H4 (cell line): ENCODE measurements around the gene OR51T1. TPM values are rescaled to one million over a fixed set of nuclear protein-coding genes. Genes with fewer than 3 reads are reported as not detected.

Experiments
- DNase-seq: peaks from one replicate; pipeline ENCODE4 v3.0.0-alpha.2; 2015; ENCODE audit warnings: low spot score
- total RNA-seq: library from RNA; depleted of rRNA; stranded (reverse); fragments of >200 nt; shearing (Covaris generic); gene quantifications from 2 replicates; pipeline ENCODE4 v1.2.3, GENCODE V29; 2014; rRNA removed

Gene OR51T1
- total RNA-seq, 1 experiment from 2014 or later = not detected

DNA sequence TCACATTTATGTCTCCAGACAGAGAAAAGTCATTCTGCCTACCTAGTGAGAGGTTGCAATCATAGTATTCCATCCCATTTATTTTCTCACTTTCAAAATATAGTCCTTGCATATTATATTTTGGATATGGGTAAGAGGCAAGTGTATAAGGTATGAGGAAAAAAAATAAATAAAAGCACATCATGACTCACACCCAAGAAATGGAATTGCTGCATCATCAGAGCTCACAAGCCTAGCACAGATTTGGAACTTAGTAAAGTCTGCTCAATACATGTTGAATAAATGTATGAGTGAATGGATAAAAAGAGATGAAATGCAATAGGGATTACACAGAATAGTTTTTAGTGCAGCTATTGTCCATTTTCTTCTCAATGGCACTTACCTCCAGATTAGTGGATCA, 44.9 kb downstream of the OR51T1 start:
- no peak for DNase-seq

Other genes starting within 250 kb of the OR51T1 start
- not detected in 2 replicates for gene OR51D1, start 244.4 kb upstream of the OR51T1 start, total RNA-seq
- gene OR51E1, start 237.9 kb upstream of the OR51T1 start, total RNA-seq = not detected in 2 replicates
- gene OR51E2, start 184.0 kb upstream of the OR51T1 start, total RNA-seq = 0.37 and 1.2 TPM in 2 replicates
- gene MMP26, start 177.1 kb upstream of the OR51T1 start, total RNA-seq = not detected in 2 replicates
- not detected in 2 replicates for gene OR51F1, start 112.0 kb upstream of the OR51T1 start, total RNA-seq
- not detected in 2 replicates for gene OR52R1, start 77.5 kb upstream of the OR51T1 start, total RNA-seq
- not detected in 2 replicates for gene OR51F2, start 60.6 kb upstream of the OR51T1 start, total RNA-seq
- gene OR51S1, start 32.7 kb upstream of the OR51T1 start, total RNA-seq = not detected in 2 replicates
- not detected in 2 replicates for gene OR51A7, start 21.9 kb downstream of the OR51T1 start, total RNA-seq
- not detected in 2 replicates for gene OR51G2, start 37.5 kb downstream of the OR51T1 start, total RNA-seq
- gene OR51G1, start 42.4 kb downstream of the OR51T1 start, total RNA-seq = not detected in 2 replicates
- not detected in 2 replicates for gene OR51A4, start 65.7 kb downstream of the OR51T1 start, total RNA-seq
- gene OR51A2, start 73.8 kb downstream of the OR51T1 start, total RNA-seq = not detected in 2 replicates
- gene OR51L1, start 113.0 kb downstream of the OR51T1 start, total RNA-seq = not detected in 2 replicates
- gene OR52J3, start 164.6 kb downstream of the OR51T1 start, total RNA-seq = not detected in 2 replicates
- gene OR52E2, start 177.7 kb downstream of the OR51T1 start, total RNA-seq = 0.23 and 1.8 TPM in 2 replicates
- gene OR52E1, start 187.7 kb downstream of the OR51T1 start, total RNA-seq = not detected in 2 replicates